Measurements from ENCODE around the gene CCBE1.
A peak's percentile ranks its signal among the peaks of the same experiment; 100 is the strongest.
"Not testable (repeated sequence)": the region's sequence is repeated elsewhere in the genome, so short reads cannot be mapped to it uniquely, and the experiment has no call there.

The CCBE1 gene

GRCh38 chr18:59715966-59716369 is 18.7 kb upstream of the CCBE1 start:
- DNase-seq = no peak

GRCh38 chr18:59715445-59715844 is 18.2 kb upstream of the CCBE1 start:
- no peak for DNase-seq

GRCh38 chr18:59714096-59714495 is 16.9 kb upstream of the CCBE1 start:
- DNase-seq = not testable (repeated sequence)

- no peak for DNase-seq
Measured at GRCh38 chr18:59712311-59712710, 15.1 kb upstream of the CCBE1 start.

GRCh38 chr18:59708988-59709387 is 11.8 kb upstream of the CCBE1 start:
- no peak for DNase-seq

- no peak for DNase-seq
Measured at GRCh38 chr18:59707306-59707705, 10.1 kb upstream of the CCBE1 start.

GRCh38 chr18:59706499-59706898 is 9.3 kb upstream of the CCBE1 start:
- DNase-seq = no peak

- no peak for DNase-seq
Measured at GRCh38 chr18:59705145-59705544, 7.9 kb upstream of the CCBE1 start.

GRCh38 chr18:59704146-59704545 is 6.9 kb upstream of the CCBE1 start:
- no peak for DNase-seq

- DNase-seq = no peak
Measured at GRCh38 chr18:59701272-59701671, 4.0 kb upstream of the CCBE1 start.

- no peak for DNase-seq
Measured at GRCh38 chr18:59700535-59700967, 3.3 kb upstream of the CCBE1 start.

- no peak for DNase-seq
Measured at GRCh38 chr18:59699750-59700534, 2.7 kb upstream of the CCBE1 start.

- DNase-seq = no peak
Measured at GRCh38 chr18:59699061-59699460, 1.8 kb upstream of the CCBE1 start.

- DNase-seq = peak in 1 of 56 donors; percentile 33
Measured at GRCh38 chr18:59696311-59697235, 650 bp downstream of the CCBE1 start.

- DNase-seq = no peak
Measured at GRCh38 chr18:59695551-59695950, 1.7 kb downstream of the CCBE1 start.

- no peak for DNase-seq
Measured at GRCh38 chr18:59694824-59695223, 2.4 kb downstream of the CCBE1 start.

- DNase-seq = no peak
Measured at GRCh38 chr18:59691996-59692395, 5.2 kb downstream of the CCBE1 start.

- DNase-seq = no peak
Measured at GRCh38 chr18:59690996-59691395, 6.2 kb downstream of the CCBE1 start.

- DNase-seq = no peak
Measured at GRCh38 chr18:59690186-59690982, 6.8 kb downstream of the CCBE1 start.

- DNase-seq = no peak
Measured at GRCh38 chr18:59689756-59690155, 7.5 kb downstream of the CCBE1 start.

GRCh38 chr18:59686260-59686659 is 11.0 kb downstream of the CCBE1 start:
- no peak for DNase-seq

- no peak for DNase-seq
Measured at GRCh38 chr18:59685501-59685900, 11.7 kb downstream of the CCBE1 start.

All from amygdala (tissue), 56 donors.